CD1c-positive myeloid dendritic cell (primary cell): Measurements from ENCODE around the gene SIN3B.
"Not testable (repeated sequence)": the region's sequence is repeated elsewhere in the genome, so short reads cannot be mapped to it uniquely, and the experiment has no call there.

Experiments used
- DNase-seq: peaks from one replicate; pipeline ENCODE4 v3.0.0-alpha.2; 2016; ENCODE audit errors: extremely low spot score

Gene SIN3B

DNA sequence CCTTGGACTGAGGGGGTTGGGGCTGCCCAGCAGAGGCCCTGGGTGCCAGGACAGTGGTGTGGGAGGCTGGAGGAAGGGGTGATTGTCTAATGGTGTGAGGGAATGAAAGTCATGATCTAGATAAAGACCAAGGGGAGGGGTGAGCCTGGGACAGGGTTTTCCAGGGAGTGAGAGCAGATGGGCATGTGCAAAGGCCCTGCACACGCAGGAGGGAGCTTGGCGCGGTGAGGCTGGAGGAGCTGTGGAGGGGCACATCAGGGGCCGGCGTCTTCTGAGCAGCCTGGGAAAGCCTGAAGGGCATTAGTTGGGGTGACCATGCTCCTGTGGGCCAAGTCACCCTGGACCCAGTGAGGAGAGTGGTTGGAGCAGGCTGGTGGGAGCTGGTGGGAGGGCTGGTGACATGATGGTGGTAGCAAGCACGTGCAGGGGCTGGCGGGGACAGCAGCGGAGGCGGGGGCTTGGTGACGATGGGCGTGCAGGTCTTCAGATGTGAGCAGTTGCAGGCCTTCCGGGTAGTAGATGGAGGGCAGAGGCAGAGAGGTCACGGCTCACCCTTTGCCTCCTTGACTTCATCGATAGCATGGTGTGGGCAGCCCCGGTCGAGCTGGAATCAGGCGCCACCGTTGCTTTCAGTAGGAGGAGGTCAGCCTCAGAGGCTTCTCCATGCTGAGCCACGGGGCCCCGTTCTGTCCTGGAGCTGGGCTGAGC is 39.4 kb downstream of the SIN3B start:
- no peak for DNase-seq

DNA sequence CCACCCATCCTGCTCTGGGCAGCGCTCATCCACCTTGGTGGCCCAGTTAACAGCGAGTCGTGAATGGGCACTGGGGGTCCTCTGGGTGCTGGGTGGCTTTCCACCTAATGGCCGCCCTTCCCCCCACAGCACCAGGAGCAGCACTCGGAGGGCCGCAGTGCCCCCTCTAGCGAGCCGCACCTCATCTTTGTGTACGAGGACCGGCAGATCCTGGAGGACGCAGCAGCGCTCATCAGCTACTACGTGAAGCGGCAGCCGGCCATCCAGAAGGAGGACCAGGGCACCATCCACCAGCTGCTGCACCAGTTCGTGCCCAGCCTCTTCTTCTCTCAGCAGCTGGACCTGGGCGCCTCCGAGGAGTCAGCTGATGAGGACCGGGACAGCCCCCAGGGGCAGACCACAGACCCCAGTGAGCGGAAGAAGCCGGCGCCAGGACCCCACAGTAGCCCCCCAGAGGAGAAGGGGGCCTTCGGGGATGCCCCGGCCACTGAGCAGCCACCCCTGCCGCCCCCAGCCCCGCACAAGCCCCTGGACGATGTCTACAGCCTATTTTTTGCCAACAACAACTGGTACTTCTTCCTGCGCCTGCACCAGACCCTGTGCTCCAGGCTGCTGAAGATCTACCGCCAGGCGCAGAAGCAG is 40.3 kb downstream of the SIN3B start:
- no peak for DNase-seq

DNA sequence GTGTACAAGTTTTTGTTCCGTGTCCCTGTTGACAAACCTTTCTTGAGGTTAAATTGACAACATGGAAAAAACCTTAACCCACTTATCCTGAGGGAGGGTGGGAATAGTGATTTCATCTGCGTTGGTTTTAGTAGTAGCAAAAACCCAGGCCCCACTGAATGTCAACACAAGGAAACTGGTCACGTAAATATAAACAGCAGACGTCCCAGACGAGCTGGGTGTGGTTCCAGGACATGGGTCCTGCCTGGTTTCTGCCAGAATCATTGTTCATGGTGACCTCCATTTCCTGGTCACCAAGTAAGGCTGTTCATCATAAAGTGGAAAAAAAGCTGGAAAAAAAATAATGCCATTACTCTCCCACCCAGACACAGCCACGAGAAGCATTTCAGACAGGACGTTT is 42.7 kb downstream of the SIN3B start:
- DNase-seq = no peak

DNA sequence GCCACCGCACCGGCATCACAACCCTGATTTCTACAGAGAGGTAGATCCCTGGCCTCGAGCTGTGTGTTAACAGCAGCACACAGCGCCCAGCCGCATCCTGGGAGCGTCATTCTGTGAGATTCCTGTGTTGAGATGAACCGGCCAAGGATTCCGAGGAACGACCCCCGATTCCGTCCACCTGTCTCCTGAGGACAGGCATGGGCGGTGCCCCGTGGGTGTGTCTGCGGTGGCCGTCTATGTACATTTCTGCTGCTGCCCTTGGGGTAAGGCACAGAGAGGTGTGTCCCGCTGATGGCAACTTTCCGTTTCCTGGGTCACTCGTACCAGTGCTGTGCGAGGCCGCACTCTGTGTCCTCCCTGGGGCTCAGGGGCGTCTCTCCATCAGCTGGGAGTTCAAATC is 43.5 kb downstream of the SIN3B start:
- DNase-seq = no peak

DNA sequence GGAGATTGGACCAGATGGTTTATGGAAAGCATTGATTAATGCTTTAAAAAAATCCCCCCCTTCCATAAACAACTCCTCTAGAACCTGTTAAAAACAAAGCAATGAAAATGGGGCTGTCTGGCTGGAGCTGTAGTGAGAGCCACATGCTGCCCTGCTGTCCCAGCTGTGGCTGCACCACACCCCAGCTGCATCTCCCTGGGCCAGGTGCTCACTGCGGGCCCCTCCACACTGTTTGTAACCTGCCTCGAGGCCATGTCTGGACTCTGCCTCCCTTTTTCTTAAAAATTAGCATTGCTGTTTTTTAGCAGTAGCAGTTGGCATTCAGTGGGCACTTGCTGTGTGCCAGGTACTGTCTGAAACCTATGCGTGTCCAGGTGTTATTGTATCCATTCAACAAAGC is 44.4 kb downstream of the SIN3B start:
- DNase-seq = no peak

DNA sequence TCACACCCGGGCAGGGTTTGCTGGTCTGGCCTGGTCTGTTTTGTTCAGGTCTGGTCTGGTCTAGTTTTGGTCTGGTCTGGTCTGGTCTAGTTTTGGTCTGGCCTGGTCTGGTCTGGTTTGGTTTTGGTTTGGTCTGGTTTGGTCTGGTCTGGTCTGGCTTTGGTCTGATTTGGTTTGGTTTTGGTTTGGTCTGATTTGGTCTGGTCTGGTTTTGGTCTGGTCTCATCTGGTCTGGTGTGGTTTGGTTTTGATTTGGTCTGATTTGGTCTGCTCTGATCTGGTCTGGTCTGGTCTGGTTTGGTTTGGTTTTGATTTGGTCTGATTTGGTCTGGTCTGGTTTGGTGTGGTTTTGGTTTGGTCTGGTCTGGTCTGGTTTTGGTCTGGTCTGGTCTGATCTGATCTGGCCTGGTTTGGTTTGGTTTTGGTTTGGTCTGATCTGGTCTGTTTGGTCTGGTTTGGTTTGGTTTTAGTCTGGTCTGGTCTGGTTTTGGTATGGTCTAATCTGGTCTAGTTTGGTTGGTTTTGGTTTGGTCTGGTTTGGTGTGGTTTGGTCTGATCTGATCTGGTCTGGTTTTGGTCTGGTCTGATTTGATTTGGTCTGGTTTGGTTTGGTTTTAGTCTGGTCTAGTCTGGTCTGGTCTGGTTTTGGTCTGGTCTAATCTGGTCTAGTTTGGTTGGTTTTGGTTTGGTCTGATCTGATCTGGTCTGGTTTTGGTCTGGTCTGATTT is 45.2 kb downstream of the SIN3B start:
- DNase-seq = no peak

DNA sequence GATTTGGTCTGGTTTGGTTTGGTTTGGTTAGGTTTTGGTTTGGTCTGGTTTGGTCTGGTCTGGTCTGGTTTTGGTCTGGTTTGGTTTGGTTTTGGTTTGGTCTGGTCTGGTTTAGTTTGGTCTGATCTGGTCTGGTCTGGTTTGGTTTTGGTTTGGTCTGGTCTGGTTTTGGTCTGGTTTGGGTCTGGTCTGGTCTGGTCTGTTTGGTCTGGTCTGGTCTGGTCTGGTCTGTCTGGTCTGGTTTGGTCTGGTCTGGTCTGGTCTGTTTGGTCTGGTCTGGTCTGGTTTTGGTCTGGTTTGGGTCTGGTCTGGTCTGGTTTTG is 45.7 kb downstream of the SIN3B start:
- not testable (repeated sequence) for DNase-seq

DNA sequence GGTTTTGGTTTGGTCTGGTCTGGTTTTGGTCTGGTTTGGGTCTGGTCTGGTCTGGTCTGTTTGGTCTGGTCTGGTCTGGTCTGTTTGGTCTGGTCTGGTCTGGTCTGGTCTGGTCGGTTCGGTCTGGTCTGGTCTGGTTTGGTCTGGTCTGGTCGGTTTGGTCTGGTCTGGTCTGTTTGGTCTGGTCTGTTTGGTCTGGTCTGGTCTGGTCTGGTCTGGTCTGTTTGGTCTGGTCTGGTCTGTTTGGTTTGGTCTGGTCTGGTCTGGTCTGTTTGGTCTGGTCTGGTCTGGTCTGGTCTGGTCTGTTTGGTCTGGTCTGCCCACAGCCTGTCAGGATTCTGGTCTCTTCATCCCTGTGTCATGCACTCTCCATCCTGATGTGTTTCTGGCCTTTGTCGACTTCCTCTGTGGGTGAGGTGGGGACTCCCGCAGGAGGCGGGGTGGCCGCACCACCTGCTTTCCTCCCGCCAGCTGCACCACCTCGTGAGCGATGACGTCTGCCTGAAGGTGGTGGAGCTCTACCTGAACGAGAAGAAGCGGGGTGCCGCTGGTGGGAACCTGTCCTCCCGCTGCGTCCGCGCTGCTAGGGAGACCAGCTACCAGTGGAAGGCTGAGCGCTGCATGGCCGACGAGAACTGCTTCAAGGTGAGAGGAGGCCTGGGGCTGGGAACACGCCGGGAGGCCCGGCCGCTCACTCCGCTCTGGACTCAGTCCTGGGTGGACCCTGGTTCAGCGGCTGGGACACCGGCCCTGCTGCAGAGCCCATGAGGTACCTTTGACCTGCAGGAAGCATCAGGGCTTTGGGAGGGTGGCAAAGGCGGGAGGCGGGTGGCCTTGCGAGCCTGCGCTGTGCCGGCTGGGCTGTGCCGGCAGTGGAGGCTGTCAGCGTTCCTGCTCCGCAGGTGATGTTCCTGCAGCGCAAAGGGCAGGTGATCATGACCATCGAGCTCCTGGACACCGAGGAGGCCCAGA is 46.7 kb downstream of the SIN3B start:
- DNase-seq = no peak

DNA sequence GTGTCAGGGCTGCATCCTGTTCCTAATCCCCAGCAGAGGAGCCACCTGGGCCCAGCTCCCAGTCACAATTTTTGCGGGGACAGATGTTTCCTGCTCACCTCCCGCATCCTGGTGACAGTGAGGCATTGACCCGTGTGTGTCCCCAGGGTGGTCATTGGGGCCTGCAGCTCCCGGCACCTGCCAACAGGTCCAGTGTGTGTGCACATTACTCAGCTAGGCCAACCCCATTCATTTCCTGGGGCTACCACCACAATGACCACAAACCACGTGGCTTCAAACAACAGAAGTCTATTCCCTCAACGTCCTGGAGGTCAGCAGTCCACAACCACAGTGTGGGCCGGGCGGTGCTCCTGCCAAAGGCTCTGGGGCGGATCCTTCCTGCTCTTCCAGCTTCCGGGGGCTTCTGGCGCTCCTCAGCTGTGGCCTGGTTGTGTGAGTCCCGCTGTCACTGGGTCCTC is 47.7 kb downstream of the SIN3B start:
- no peak for DNase-seq

DNA sequence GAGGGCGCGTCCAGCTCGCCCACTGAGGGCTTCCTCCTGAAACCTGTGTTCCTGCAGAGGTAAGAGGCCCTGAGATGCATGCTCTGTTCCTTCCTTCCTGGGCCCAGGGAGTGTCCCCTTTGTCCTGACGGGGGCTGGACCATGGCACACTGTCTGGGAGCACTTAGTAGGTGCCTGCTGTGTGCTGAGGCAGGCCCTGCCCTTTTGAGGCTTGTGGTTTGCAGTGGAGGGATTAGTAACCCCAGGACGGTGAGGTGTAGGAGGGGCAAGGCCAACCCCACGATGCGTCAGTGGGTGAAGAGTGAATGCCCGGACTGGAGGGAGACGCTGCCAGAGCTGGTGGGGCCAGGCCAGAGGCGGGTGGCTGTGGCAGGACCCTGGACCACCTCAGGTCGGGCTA is 48.4 kb downstream of the SIN3B start:
- no peak for DNase-seq

DNA sequence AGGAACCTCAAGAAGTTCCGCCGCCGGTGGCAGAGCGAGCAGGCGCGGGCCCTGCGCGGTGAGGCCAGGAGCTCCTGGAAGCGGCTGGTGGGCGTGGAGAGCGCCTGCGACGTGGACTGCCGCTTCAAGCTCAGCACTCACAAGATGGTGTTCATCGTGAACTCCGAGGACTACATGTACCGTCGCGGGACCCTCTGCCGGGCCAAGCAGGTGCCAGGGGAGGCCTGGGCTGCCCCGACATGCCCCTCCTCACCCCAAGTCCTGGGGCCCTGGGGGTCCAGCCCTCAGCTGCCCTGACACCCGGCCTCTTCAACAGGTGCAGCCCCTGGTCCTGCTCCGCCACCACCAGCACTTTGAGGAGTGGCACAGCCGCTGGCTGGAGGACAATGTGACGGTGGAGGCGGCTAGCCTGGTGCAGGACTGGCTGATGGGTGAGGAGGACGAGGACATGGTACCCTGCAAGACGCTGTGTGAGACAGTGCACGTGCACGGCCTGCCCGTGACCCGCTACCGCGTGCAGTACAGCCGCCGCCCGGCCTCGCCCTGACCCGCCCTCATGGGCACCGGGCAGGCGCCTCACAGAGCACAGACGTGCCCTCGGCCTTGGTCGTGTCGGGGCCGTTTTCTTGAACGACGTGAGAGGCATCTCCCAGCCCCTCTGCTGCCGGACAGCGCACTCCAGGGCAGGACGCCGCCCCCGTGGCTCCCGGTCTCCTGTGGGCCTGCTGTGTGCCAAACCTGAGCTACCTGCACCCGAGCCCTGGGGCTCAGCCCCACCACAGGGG is 49.2 kb downstream of the SIN3B start:
- no peak for DNase-seq

DNA sequence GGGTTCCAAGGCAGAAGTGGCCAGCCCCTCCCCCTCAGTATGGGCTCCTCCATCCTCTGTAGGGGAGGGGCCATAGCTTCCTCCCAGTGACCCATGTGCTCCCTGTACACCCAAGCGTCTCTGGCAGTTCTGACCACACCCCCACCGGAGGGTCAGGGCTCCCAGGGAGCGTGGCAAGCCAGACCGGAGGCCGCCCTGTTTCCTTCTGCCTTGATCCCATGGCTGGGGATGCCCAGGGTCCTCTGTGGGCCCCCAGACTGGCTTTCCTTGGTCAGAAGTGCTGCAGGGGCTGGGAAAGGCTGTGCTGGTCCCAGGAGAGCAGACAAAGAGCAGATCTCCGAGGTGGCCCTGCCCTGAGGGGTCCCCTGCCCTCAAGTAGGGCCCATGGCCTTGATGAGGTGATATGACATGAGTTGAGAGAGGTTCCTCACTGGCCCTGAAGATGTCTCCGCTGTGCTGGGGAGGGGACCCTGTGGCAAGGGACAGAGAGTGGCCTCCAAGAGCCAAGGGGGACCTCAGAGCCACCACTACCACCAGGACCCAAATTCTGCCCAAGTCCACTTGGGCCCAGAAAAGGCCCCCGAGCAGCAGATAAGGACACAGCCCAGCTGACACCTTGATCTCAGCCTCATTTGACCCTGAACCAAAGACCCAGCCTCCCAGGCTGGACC is 51.8 kb downstream of the SIN3B start:
- DNase-seq = no peak

DNA sequence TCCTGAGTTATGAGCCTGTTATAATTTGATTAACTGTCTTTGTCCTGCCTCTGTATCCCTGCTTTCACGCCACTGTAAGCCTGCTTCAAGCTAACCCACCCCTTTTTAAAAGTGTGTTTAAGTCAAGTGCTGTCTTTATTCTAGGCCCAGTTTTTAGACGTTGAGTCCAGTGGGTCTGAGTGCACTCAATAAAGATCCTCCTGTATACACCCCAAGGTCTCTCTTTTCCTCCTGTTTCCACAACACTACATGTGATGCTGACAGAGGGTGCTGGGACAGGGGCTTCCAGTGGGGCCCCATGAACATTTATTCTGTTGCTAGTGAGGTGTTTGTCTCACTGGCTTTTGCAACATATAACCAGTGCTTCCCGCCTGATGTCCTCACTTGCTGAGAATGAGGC is 52.9 kb downstream of the SIN3B start:
- DNase-seq = no peak

DNA sequence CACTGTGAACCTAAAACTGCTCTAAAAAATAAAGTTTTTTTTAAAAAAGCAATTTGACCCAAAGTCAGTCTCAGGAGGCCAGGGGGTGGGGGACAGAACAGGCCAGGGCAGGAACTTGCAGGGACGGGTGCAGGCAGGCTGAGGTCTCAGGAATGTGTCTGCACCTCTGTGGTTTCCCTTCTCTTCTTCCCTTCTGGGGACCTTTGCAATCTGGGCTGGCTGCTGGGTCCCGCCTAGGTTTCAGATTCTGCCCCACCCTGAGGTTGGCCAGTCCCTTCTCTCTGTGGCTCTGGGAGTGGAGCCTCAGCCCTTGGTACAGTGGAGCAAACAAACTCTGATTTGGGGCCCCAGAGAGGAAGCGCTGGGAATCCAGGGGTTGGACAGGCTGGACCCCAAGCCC is 54.3 kb downstream of the SIN3B start:
- DNase-seq = no peak

DNA sequence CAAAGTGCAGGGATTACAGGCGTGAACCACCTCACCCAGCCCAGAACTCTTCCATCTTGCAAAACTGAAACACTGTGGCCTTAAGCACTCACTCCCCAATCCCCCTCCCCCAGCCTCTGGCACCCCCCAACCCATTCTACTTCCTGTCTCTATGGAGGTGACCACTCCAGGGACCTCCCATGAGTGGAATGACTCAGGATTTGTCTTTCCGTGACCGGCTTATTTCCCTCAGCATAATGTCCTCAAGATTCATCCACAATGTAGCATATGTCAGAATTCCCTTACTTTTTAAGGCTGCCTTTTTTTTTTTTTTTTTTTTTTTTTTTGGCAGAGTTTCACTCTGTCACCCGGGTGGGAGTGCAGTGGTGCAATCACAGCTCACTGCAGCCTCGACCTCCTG is 56.0 kb downstream of the SIN3B start:
- no peak for DNase-seq

DNA sequence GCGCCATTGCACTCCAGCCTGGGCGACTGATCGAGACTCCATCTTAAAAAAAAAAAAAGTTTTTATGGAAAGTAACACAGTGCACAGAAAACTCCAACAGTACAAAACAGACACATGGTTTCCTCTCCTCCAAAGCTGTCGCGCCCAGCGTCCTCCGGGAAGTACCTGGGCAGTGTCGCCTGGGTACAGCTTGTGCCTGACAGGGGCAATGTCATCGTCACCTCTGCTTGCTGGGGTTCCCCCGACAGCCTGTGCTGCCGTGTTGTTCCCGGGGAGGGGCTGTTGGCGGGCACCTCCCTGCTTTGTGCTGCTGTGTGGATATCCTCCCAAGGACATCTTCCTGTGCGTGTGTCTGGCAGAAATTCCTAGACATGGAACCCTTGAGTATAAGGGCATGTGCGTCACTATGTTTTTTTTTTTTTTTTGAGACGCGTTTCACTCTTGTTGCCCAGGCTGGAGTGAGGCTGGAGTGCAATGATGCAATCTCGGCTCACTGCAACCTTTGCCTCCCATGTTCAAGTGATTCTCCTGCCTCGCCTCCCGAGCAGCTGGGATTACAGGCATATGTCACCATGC is 57.2 kb downstream of the SIN3B start:
- DNase-seq = no peak

DNA sequence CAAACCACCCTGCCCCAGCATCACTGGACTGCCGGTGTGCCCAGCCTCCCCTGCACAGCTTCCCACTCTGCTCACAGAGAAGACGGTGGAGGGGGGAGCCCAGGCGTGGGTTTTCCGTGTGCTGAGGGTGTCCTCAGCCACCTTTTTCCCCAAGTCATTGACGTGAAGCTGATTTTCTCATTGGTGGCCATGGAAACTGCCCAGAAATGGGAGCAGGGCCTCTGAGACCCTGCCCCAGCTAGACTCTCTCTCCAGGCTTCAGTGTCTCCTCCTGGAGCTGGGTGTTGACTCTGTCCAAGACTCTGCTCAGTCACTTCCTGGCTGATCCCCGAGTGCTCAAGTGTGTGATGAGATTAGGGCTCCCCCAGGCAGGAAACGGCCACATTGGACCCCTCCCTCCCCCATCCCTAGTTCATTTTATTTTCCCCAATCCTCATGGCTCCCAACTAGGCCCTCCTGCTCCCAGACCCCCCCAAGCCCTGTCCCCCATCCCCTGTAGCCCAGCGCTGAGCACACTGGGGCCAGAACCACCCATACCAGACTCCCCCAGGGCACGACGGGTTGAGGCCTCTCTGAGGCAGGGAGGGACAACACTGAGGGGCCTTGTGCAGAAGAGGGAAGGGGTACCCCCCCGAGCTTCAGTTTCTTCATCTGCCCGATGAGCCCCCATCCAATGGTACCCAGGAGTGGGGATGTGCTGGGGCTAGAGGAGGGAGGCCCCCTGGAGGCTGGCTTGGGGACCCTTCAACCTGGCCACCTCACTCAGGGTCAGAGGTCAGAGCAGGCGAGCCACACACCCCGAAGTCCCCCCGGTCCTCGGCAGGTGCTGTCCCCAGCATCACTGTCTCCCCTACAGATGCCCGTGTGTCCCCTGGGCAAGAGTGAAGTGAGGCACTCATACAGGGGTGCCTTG is 58.4 kb downstream of the SIN3B start:
- no peak for DNase-seq

DNA sequence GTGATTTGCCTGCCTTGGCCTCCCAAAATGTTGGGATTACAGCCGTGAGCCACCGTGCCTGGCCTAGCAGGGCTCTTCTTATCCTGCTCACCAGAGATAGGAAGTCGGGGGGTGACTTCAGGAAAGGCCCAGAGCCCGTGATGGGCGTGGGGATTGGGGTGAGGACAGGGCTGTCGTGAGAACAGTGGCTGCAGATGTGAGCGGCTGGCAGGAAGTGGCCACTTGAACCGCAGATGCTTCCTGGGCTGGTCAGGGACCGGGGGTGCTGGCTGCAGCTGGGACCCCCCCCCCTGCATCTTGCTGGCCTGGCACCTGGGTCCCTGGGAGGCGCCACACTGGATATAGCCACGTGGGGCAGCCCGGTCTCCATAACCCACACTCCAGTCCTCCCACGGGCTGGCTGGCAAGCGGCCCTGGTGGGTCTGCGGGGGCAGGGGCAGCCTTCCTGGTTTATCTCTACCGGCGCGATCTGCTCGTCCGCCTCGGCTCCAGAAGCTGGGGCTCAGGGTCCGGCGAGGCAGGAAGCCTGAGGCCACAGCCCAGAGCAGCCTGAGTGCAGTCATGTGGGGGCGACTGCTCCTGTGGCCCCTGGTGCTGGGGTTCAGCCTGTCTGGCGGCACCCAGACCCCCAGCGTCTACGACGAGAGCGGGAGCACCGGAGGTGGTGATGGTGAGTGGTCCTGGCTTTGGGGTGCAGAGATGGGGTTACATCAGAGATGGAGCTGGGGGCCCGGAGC is 59.6 kb downstream of the SIN3B start, which contains the start of gene F2RL3:
Gene F2RL3 (plus strand): TSS at position 371 of the 737 bp plus-strand sequence. CDS start 191 bp downstream, at position 562.
- peak; percentile 48 for DNase-seq
